ENCODE data around the gene VWF. TPM values are rescaled to one million over a fixed set of nuclear protein-coding genes. Genes with fewer than 3 reads are reported as not detected.

VWF gene
- total RNA-seq, 2 experiments from 2014 or later = not detected

GRCh38 chr12:6082613-6083012 lies 41.9 kb downstream of the VWF start:
- no peaks in the 10 kb centered on the region for H3K36me3 Mint-ChIP-seq (ENCODE audit: low read depth)
- H3K4me1 Mint-ChIP-seq (ENCODE audit: low read depth) = no peaks in the 10 kb centered on the region
- no peaks in the 10 kb centered on the region for H3K27me3 Mint-ChIP-seq (ENCODE audit: low read depth)
- no peak for DNase-seq
- no peak overlapping the region for H3K27ac Mint-ChIP-seq
- no peak for ATAC-seq
- H3K4me3 Mint-ChIP-seq = no peak overlapping the region
- H3K9me3 Mint-ChIP-seq (ENCODE audit: insufficient read depth) = no peaks in the 10 kb centered on the region
- ChIA-PET CTCF (no interaction called here), POLR2A (no interaction called here)

GRCh38 chr12:6080149-6081045 lies 44.1 kb downstream of the VWF start:
- H3K36me3 Mint-ChIP-seq (ENCODE audit: low read depth) = no peaks in the 10 kb centered on the region
- CTCF ChIA-PET = interaction anchor here (0.9 to 1.0 kb wide), 2 partner anchors 115 kb away, joined by 3 to 4 read pairs; no protein-coding TSS in a partner anchor
- no peak overlapping the region for H3K27ac Mint-ChIP-seq
- peaks cover 9% of the 10 kb centered on the region for H3K4me1 Mint-ChIP-seq (ENCODE audit: low read depth)
- POLR2A ChIA-PET = interaction anchor here (0.8 kb wide), 1 partner anchor 239 kb away, joined by 3 read pairs; no protein-coding TSS in a partner anchor
- H3K9me3 Mint-ChIP-seq (ENCODE audit: insufficient read depth) = no peaks in the 10 kb centered on the region
- H3K27me3 Mint-ChIP-seq (ENCODE audit: low read depth) = peaks cover 5% of the 10 kb centered on the region
- ATAC-seq (no peak), DNase-seq (no peak)
- H3K4me3 Mint-ChIP-seq = no peak overlapping the region

GRCh38 chr12:6078398-6079096 lies 45.9 kb downstream of the VWF start:
- POLR2A ChIA-PET = no interaction called here
- Mint-ChIP-seq H3K9me3 (ENCODE audit: insufficient read depth) (no peaks in the 10 kb centered on the region), H3K27me3 (ENCODE audit: low read depth) (peaks cover 14% of the 10 kb centered on the region), H3K27ac (no peak overlapping the region), H3K4me1 (ENCODE audit: low read depth) (peaks cover 25% of the 10 kb centered on the region), H3K4me3 (no peak overlapping the region), H3K36me3 (ENCODE audit: low read depth) (no peaks in the 10 kb centered on the region)
- no peak for ATAC-seq
- CTCF ChIA-PET = no interaction called here
- DNase-seq = no peak

GRCh38 chr12:6077692-6078083 lies 46.8 kb downstream of the VWF start:
- ChIA-PET POLR2A (no interaction called here), CTCF (interaction anchor here (1.2 kb wide), 1 partner anchor 89 kb away, joined by 5 read pairs; no protein-coding TSS in a partner anchor)
- DNase-seq (no peak), ATAC-seq (no peak)
- Mint-ChIP-seq H3K4me1 (ENCODE audit: low read depth) (peaks cover 25% of the 10 kb centered on the region), H3K27me3 (ENCODE audit: low read depth) (peaks cover 16% of the 10 kb centered on the region), H3K27ac (no peak overlapping the region), H3K36me3 (ENCODE audit: low read depth) (no peaks in the 10 kb centered on the region), H3K4me3 (no peak overlapping the region), H3K9me3 (ENCODE audit: insufficient read depth) (no peaks in the 10 kb centered on the region)

- H3K27me3 Mint-ChIP-seq (ENCODE audit: low read depth) = peaks cover 20% of the 10 kb centered on the region
- POLR2A ChIA-PET = no interaction called here
- DNase-seq (no peak), ATAC-seq (no peak)
- H3K36me3 Mint-ChIP-seq (ENCODE audit: low read depth) = no peaks in the 10 kb centered on the region
- no peak overlapping the region for H3K4me3 Mint-ChIP-seq
- H3K27ac Mint-ChIP-seq = no peak overlapping the region
- H3K9me3 Mint-ChIP-seq (ENCODE audit: insufficient read depth) = no peaks in the 10 kb centered on the region
- CTCF ChIA-PET = interaction anchor here (1.1 to 1.2 kb wide), 3 partner anchors 89 to 207 kb away, joined by 3 to 5 read pairs (median 4); no protein-coding TSS in a partner anchor
- peaks cover 25% of the 10 kb centered on the region for H3K4me1 Mint-ChIP-seq (ENCODE audit: low read depth)
These were observed 47.4 kb downstream of the VWF start for GRCh38 chr12:6076776-6077691.

- DNase-seq (no peak), ATAC-seq (no peak)
- ChIA-PET POLR2A (no interaction called here), CTCF (interaction anchor here (1.1 to 1.2 kb wide), 3 partner anchors 88 to 208 kb away, joined by 3 to 5 read pairs (median 4); no protein-coding TSS in a partner anchor)
- Mint-ChIP-seq H3K27me3 (ENCODE audit: low read depth) (peaks cover 20% of the 10 kb centered on the region), H3K9me3 (ENCODE audit: insufficient read depth) (no peaks in the 10 kb centered on the region), H3K27ac (no peak overlapping the region), H3K36me3 (ENCODE audit: low read depth) (no peaks in the 10 kb centered on the region), H3K4me3 (no peak overlapping the region), H3K4me1 (ENCODE audit: low read depth) (peaks cover 25% of the 10 kb centered on the region)
These were observed 48.1 kb downstream of the VWF start for GRCh38 chr12:6076346-6076745.

GRCh38 chr12:6074979-6075585 lies 49.4 kb downstream of the VWF start:
- peak; percentile 70 for DNase-seq
- ATAC-seq = peak; percentile 73
- ChIA-PET POLR2A (interaction anchor here (0.6 to 0.8 kb wide), 2 partner anchors 37 to 746 kb away, joined by 3 read pairs; no protein-coding TSS in a partner anchor), CTCF (interaction anchor here (2.8 kb wide), 1 partner anchor 87 kb away, joined by 9 read pairs; no protein-coding TSS in a partner anchor)
- H3K4me1 Mint-ChIP-seq (ENCODE audit: low read depth) = peaks cover 27% of the 10 kb centered on the region
- peak overlapping the region; percentile 69 for H3K4me3 Mint-ChIP-seq
- peak overlapping the region; percentile 77 for H3K27ac Mint-ChIP-seq
- H3K36me3 Mint-ChIP-seq (ENCODE audit: low read depth) = no peaks in the 10 kb centered on the region
- H3K27me3 Mint-ChIP-seq (ENCODE audit: low read depth) = peaks cover 23% of the 10 kb centered on the region
- H3K9me3 Mint-ChIP-seq (ENCODE audit: insufficient read depth) = no peaks in the 10 kb centered on the region

- ATAC-seq (peak; percentile 64), DNase-seq (peak; percentile 61)
- Mint-ChIP-seq H3K27ac (peak overlapping the region; percentile 77), H3K36me3 (ENCODE audit: low read depth) (no peaks in the 10 kb centered on the region), H3K27me3 (ENCODE audit: low read depth) (peaks cover 24% of the 10 kb centered on the region), H3K4me3 (peak overlapping the region; percentile 69), H3K9me3 (ENCODE audit: insufficient read depth) (no peaks in the 10 kb centered on the region), H3K4me1 (ENCODE audit: low read depth) (peaks cover 33% of the 10 kb centered on the region)
- POLR2A ChIA-PET = interaction anchor here (0.5 to 0.6 kb wide), 2 partner anchors 79 to 213 kb away, joined by 3 read pairs; no protein-coding TSS in a partner anchor
- CTCF ChIA-PET = interaction anchor here (0.7 to 2.8 kb wide), 2 partner anchors 10 to 86 kb away, joined by 3 to 9 read pairs; no protein-coding TSS in a partner anchor
These were observed 50.0 kb downstream of the VWF start for GRCh38 chr12:6074427-6074826.

- Mint-ChIP-seq H3K27me3 (ENCODE audit: low read depth) (peaks cover 25% of the 10 kb centered on the region), H3K4me3 (no peak overlapping the region), H3K27ac (no peak overlapping the region), H3K4me1 (ENCODE audit: low read depth) (peaks cover 38% of the 10 kb centered on the region), H3K36me3 (ENCODE audit: low read depth) (no peaks in the 10 kb centered on the region), H3K9me3 (ENCODE audit: insufficient read depth) (no peaks in the 10 kb centered on the region)
- POLR2A ChIA-PET = no interaction called here
- DNase-seq = no peak
- no peak for ATAC-seq
- CTCF ChIA-PET = interaction anchor here (2.8 kb wide), 1 partner anchor 85 kb away, joined by 9 read pairs; no protein-coding TSS in a partner anchor
These were observed 51.0 kb downstream of the VWF start for GRCh38 chr12:6073426-6073825.

GRCh38 chr12:6072302-6072752 lies 52.1 kb downstream of the VWF start:
- no peak for ATAC-seq
- peaks cover 25% of the 10 kb centered on the region for H3K27me3 Mint-ChIP-seq (ENCODE audit: low read depth)
- CTCF ChIA-PET = interaction anchor here (0.7 to 2.8 kb wide), 5 partner anchors 16 to 212 kb away, joined by 3 to 9 read pairs (median 6); no protein-coding TSS in a partner anchor
- no peak for DNase-seq
- H3K4me3 Mint-ChIP-seq = no peak overlapping the region
- H3K27ac Mint-ChIP-seq = no peak overlapping the region
- POLR2A ChIA-PET = no interaction called here
- H3K36me3 Mint-ChIP-seq (ENCODE audit: low read depth) = no peaks in the 10 kb centered on the region
- peaks cover 38% of the 10 kb centered on the region for H3K4me1 Mint-ChIP-seq (ENCODE audit: low read depth)
- no peaks in the 10 kb centered on the region for H3K9me3 Mint-ChIP-seq (ENCODE audit: insufficient read depth)

Measured in activated CD8-positive, alpha-beta T cell treated with anti-CD3 and anti-CD28 coated beads, Interleukin-2, amount 10 ng/mL, durations not matched to agents 7 days and 5 days (primary cell).